ENCODE results near the gene PSAPL1.

The PSAPL1 gene

GRCh38 chr4:7434766-7435150 lies at the start of gene PSAPL1:
Gene PSAPL1, minus strand, starts transcription at chr4:7434930. Its CDS starts 51 bp downstream, at chr4:7434879.
- DNase-seq = no peak

GRCh38 chr4:7481227-7481626 lies 46.5 kb upstream of the PSAPL1 start:
- DNase-seq = no peak

DNA sequence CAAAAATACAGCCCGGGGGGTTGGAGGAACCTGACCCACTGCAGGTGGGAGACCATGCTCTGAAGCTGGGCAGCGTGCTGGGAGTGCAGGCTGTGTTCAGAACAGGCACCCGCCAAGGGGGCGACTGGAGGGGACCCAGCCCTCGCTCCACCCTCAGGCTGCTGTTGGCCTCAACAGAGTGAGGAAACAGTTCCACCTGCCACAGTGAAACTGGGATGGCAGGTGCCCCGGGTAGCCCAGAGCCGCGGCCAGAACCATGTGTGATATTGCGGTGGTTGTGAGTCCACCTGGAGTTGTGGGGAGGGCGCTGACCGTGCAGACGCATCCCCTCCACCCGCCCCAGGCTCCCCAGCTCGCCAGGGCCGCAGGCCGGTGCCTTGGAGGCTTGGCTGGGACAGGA lies 45.7 kb upstream of the PSAPL1 start:
- DNase-seq = no peak

DNA sequence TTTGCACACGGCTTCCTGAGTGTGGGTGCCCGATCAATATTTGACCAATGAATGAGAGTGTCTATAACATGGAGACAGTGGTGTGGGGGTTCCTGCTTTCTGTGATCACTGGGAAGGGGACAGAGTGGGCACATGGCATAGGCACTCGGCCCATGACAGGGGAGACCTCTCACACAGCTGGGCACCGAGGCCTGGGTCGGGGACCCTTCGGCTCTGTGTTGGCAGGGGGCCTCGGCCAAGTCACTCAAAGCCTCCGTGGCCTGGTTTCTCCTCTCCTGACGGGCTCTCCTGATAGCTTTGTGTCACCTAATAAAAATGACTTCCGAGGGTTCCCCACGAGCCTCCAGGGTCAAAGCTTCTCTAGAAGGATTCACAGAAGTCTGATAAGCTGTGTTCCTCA lies 43.9 kb upstream of the PSAPL1 start:
- no peak for DNase-seq

DNA sequence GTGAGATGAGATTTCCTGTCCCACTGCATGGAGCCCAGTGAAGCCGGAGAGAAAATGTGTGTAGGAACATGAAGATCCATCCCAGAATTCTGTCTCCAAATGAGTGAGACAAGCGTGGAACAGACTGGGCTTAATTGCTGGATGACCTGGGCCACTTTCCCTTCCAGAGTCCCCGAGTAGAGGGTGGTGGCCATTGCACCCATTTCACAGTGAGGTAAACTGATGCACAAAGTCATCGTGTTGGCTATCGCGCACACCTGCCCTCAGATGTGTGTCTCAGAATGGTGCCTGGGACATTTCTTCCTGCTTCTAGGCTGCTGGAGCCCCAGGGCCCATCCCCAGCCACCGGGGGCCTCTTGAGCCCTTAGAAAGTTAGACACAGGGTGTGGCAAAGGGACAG lies 43.0 kb upstream of the PSAPL1 start:
- no peak for DNase-seq

GRCh38 chr4:7476820-7477219 lies 42.1 kb upstream of the PSAPL1 start:
- no peak for DNase-seq

DNA sequence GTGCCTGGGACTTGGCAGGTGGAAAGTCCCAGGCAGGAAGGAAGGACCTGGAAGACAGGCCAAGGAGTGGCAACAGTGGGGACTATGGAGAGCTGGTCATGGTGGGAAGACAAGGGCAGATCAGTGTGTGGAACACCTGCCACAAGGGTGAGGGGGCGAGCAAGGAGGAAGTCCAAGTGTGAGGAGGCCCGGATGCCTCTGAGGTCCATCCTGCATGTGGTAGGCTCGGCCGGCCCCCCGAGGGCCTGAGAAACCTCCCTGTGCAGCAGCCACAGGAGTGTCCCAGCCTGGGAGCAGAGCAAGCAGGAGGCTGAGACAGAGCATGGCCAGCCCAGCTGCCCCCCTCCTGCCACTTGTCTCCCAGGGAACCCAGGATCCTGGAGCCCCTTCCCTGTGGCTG lies 40.5 kb upstream of the PSAPL1 start:
- DNase-seq = no peak

GRCh38 chr4:7474320-7474719 lies 39.6 kb upstream of the PSAPL1 start:
- DNase-seq = no peak

DNA sequence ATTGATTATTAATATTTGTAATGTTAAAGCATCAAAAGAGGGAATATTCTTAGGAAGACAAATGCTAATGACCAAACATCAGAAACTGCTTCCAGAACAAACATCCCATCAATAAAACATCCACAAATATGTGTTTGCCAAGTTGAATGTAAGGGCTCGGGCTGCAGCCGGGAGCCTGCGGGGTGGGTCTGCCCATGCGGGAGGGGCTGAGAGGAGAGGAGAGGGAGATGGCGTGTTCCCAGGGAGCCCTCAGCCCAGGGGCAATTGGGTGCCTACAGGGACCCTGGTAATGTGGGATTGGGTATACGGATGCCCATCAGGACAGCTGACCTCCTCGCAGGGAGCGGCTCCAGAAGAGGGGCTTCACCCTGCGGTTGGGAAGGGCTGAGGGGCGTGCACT lies 38.4 kb upstream of the PSAPL1 start:
- no peak for DNase-seq

GRCh38 chr4:7472442-7473013 lies 37.8 kb upstream of the PSAPL1 start:
- no peak for DNase-seq

GRCh38 chr4:7470522-7471128 lies 35.9 kb upstream of the PSAPL1 start:
- DNase-seq = no peak

GRCh38 chr4:7470111-7470510 lies 35.4 kb upstream of the PSAPL1 start:
- DNase-seq = no peak

- no peak for DNase-seq
These were observed 34.3 kb upstream of the PSAPL1 start for GRCh38 chr4:7469023-7469422.

GRCh38 chr4:7467471-7467870 lies 32.7 kb upstream of the PSAPL1 start:
- no peak for DNase-seq

DNA sequence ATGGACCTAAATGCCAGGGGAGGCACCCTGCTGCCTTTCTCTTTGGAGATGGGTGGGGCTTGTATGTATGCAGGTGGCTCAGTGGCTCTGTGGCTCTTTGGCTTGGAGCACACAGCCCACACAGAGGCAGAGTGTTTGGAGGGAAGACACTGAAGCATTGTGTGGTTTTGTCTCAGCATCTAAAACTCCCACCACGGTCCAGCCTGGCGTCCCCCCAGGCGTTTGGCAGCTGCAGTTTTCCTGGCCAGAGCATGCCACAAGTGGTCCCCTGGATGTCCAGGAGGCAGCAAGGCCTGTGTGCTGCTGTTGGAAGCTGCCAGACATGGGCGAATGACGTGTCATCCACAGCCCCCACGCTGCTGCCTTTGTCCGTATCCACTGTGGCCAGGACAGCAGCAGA lies 32.2 kb upstream of the PSAPL1 start:
- no peak for DNase-seq

DNA sequence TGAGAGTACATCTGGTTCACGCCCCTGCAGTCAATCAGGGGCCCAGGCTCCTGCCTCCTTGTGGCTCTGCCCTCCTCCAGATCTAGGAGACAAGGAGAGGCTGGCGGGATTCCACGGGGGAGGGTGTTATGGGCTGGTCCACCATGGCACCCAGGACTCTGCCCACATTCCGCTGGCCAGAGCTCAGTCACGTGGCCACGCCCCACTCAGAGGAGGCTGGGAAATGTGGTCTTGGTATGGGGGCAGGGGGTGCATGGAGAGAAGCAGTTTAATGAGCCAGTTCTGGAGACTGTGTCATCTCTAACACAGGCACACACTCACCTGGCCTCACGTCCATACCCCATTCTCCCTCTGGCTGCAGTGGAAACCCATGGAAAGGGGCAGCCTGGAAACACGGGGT lies 31.5 kb upstream of the PSAPL1 start:
- no peak for DNase-seq

DNA sequence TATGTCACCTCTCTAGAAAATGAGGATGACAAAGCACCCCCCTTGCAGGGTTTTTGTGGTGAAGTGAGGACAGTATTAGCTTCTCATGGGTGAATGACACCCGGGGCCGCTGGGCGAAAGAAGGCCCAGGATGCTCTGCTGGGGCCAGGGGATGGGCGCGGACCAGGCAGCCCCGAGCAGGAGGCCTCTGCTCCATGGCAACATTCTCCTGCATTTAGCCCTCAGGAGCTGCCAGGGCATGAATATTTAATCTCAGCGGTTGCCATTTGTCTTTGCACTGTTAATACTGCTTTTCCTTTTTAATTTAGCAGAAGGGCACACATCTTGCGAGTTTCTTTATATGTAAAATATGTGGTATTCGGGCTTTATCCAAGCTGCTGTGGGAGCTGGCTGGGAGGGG lies 30.3 kb upstream of the PSAPL1 start:
- DNase-seq = no peak

- DNase-seq = no peak
These were observed 29.5 kb upstream of the PSAPL1 start for GRCh38 chr4:7464259-7464655.

DNA sequence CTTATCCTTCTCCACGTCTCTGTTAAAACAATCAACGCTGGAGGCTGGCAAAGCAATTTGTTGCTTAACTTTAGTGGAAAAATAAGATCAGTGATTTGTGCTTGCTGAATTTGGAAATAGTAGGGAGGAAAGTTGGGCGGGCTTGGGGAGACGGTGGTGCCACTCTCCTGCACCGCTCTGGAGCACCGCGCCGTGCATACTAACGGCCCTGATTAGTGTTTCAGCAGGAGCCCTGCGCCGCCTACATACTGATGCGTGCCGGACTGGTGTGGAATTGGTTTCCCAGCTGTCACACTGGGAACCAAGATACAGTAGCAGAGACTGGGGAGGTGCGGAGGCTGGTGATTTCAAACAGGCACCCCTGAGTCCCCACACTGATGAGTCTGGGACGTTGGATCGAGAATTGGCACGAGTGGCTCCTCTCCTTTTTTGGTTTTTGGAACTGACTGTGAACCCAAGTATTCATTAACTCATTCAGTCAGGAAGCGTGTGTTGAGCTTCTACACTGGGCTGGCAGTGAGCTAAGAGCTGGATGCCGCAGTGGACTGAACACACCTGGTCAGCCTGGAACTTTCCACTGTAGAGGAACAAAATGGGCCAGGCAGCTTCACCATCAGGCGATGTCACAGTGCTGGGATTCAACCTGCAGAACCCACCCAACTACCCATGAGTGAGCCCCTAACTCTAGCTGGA lies 29.0 kb upstream of the PSAPL1 start:
- DNase-seq = no peak

DNA sequence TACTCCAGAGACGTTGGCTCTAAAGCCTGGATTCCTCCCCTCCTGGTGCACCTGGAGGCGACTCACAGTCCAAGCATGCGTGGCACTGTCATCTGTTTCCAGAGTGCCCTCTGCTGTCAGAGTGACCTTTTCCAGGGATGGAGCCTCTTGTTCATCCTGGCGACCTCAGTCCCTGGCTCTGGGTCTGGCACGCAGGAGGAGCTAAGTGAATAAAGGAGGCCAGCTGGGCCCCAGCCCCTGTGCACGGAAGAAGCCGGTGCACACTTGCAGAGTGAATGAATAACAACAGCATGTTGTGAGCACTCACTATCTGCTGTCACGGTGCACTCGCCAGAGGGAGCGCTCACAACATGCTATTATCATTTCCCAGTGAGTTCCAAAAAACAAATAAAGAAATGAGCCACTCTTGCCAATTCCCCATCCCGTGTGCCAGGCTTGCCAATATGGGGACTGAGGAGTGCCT lies 27.8 kb upstream of the PSAPL1 start:
- DNase-seq = no peak

GRCh38 chr4:7461230-7461629 lies 26.5 kb upstream of the PSAPL1 start:
- DNase-seq = no peak

GRCh38 chr4:7460566-7460965 lies 25.8 kb upstream of the PSAPL1 start:
- no peak for DNase-seq

GRCh38 chr4:7459471-7459870 lies 24.7 kb upstream of the PSAPL1 start:
- DNase-seq = no peak

DNA sequence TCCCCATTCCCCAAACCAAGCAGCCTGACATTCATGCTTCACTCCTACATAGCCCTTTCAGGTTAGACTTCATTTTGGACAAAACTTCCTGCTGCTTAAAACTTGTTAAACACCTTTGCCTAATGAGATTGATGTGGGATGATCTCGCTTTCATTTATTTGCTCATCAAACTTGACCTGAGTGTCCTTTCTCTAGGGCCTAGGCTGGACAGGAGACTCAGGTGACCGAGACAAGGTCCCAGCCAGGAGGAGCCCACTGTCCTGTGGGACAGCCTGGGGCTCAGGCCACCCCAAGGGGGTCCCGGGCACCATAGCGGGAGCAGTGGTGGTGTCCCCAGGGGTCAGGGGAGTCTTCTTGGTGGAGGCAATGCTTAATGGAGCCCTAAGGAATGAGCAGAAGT lies 23.7 kb upstream of the PSAPL1 start:
- DNase-seq = no peak

GRCh38 chr4:7458066-7458425 lies 23.3 kb upstream of the PSAPL1 start:
- DNase-seq = no peak

All from SIG-M5 (cell line).